HG02642 (cell line): ENCODE measurements around the gene MIF.
"Not testable (repeated sequence)": the region's sequence is repeated elsewhere in the genome, so short reads cannot be mapped to it uniquely, and the experiment has no call there.

ENCODE experiments used
- ATAC-seq: cut with Tn5 transposase; IDR thresholded peaks from one replicate; pipeline ENCODE4 v1.9.1; 2021; ENCODE audit warnings: mild to moderate bottlenecking; ENCODE audit not compliant: unreplicated experiment, poor library complexity

Gene MIF

DNA sequence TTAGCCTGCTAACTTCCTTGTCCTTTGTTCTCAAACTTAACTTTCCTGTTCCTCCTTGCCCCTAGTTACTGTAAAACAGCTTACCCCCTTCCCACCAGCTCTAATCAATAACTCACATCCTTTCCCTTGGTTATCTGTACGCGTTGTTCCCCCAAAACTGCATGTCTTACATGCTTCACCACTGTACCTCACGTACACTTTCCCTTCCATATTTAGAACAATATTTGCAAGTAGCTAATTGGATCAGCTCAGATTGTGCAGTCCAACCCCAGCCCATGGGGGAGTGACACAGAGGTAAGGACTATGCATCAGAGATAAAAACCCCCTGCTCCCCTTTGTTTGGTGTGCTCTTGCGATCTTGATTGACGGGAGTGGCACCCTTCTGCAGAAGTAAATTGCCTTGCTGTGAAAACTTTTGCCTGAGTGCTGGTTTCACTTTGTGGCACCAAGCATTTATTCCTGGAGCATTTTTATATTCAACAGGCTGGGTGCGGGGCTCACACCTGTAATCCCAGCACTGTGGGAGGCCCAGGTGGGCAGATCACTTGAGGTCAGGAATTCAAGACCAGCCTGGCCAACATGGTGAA is 30.9 kb downstream of the MIF start:
- ATAC-seq = no peak

DNA sequence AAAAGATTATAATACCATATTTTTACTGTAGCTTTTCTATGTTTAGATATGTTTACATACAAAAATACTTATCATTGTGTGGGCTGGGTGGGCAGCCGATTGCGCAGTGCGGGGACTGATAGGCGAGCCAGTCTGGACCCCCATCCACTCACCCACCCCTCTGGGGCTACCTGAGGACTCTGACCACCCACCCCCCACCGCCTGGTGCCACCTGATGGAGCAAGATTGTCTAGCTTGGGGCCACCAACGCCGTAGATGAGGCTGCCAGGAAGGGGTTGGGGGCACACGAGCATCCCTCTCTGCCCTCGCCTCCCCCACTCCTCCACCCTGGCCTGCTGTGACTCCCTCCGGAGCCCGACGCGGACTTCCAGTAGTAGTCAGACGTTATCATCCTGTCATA is 32.4 kb downstream of the MIF start:
- no peak for ATAC-seq

DNA sequence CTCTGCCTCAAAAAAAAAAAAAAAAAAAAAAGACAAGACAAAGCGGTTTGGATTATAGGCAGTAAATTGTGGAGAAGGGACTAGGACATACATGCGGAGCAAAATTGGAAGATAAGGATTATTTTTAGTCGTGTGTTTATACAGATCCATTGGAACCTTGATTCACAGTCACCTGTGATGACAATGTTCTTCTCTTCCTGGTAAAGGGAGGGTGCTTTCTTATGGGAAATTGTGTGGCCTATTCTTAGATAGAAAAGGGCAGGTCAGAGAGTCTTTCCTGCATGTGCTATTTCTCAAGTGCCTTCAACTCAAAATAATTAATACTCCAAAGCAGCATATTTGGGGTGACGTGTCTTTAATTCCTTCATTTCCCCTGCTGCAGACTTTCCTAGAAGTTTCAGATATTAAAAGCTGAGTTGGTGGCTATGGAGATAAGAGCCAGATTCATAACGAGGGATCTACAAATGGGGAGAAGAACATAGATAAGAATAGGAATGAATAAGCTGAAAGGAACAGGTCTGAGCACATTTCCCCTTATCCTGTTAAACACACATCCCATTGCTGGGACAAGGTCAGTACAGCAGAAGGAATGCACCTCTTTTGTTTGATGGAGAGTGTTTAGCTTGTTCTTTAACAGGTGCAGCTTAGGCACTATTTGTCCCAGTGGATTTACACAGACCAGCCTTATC is 44.3 kb downstream of the MIF start:
- no peak for ATAC-seq

DNA sequence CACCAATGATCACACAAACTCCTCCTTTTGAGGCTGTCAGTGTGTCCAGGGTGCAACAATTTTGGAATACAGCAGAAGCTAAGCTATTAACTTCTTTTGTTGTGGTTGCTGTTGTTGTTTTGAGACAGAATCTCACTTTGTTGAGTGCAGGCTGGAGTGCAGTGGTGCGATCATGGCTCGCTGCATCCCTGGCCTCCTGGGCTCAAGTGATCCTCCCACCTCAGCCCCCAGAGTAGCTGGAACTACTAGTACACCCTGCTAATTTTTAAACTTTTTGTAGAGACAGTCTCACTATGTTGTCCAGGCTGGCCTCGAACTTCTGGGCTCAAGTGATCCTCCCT is 44.8 kb downstream of the MIF start:
- no peak for ATAC-seq

DNA sequence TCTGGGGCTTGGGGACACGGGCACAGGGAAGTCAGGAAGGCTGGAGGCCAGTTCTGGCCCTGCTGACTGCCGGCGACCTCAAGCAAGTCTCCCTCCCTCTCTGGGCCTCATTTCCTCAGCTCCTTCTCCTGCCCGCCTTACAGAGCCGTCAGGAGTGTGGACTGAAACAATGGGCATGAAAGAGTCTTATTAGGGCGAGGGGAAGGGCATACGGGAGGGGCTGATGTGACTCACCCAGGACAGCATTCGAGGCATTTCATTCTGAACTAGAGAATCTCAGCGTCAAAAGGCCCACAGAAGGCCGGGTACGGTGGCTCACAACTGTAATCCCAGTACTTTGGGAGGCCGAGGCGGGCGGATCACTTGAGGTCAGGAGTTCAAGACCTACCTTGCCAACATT is 46.0 kb downstream of the MIF start:
- not testable (repeated sequence) for ATAC-seq
